ENCODE results near the gene MORN1. TPM values are rescaled to one million over a fixed set of nuclear protein-coding genes. Genes with fewer than 3 reads are reported as not detected.

Gene MORN1
- total RNA-seq, 3 donors from 2014 or later: 6.4 to 7.0 (median 6.7) TPM

- peaks cover 90% of the 10 kb centered on the region for H3K4me1 Mint-ChIP-seq (ENCODE audit: low read depth)
- no peaks in the 10 kb centered on the region for H3K27me3 Mint-ChIP-seq (ENCODE audit: low read depth)
- ATAC-seq (no peak), DNase-seq (no peak)
- H3K4me3 Mint-ChIP-seq: no peak overlapping the region
- H3K9me3 Mint-ChIP-seq: no peaks in the 10 kb centered on the region
- no peaks in the 10 kb centered on the region for H3K36me3 Mint-ChIP-seq (ENCODE audit: insufficient read depth)
Observed at GRCh38 chr1:2292725-2293450, 98.5 kb downstream of the MORN1 start.

DNA sequence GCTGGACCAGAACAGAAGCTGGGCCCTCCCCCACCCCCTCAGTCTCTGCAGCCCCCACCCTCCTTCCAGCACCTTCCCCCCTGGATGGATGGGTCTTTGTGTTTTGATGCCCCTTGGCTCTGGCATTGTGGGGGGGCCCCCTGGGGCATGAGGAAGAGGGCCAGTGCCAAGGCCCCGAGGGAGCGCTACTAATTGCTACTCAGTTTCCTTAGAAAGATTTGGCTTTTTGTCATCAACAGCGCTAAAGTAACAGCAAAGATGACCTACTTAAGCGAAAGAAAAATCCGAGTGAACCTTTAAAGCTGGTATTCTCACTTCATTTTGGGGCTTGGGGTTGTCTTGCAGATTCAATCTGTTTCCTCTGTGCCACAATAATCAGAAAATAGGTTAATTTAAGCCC lies 99.8 kb downstream of the MORN1 start:
- Mint-ChIP-seq H3K9me3 (no peaks in the 10 kb centered on the region), H3K4me3 (peak overlapping the region; percentile 58), H3K36me3 (ENCODE audit: insufficient read depth) (peaks cover 2% of the 10 kb centered on the region), H3K27me3 (ENCODE audit: low read depth) (no peaks in the 10 kb centered on the region), H3K4me1 (ENCODE audit: low read depth) (peaks cover 88% of the 10 kb centered on the region)
- DNase-seq (no peak), ATAC-seq (no peak)

- DNase-seq (peak; percentile 81), ATAC-seq (peak; percentile 88 to 92)
- Mint-ChIP-seq H3K4me1 (ENCODE audit: low read depth) (peaks cover 87% of the 10 kb centered on the region), H3K36me3 (ENCODE audit: insufficient read depth) (peaks cover 2% of the 10 kb centered on the region), H3K27me3 (ENCODE audit: low read depth) (no peaks in the 10 kb centered on the region), H3K9me3 (no peaks in the 10 kb centered on the region), H3K4me3 (peak overlapping the region; percentile 83)
Observed at GRCh38 chr1:2290595-2291510, 100.5 kb downstream of the MORN1 start.

GRCh38 chr1:2290171-2290578 lies 101.2 kb downstream of the MORN1 start:
- ATAC-seq: peak; percentile 42 to 45
- no peaks in the 10 kb centered on the region for H3K9me3 Mint-ChIP-seq
- no peaks in the 10 kb centered on the region for H3K27me3 Mint-ChIP-seq (ENCODE audit: low read depth)
- H3K4me1 Mint-ChIP-seq (ENCODE audit: low read depth): peaks cover 81% of the 10 kb centered on the region
- H3K4me3 Mint-ChIP-seq: peak overlapping the region; percentile 83
- peaks cover 2% of the 10 kb centered on the region for H3K36me3 Mint-ChIP-seq (ENCODE audit: insufficient read depth)
- DNase-seq: no peak

DNA sequence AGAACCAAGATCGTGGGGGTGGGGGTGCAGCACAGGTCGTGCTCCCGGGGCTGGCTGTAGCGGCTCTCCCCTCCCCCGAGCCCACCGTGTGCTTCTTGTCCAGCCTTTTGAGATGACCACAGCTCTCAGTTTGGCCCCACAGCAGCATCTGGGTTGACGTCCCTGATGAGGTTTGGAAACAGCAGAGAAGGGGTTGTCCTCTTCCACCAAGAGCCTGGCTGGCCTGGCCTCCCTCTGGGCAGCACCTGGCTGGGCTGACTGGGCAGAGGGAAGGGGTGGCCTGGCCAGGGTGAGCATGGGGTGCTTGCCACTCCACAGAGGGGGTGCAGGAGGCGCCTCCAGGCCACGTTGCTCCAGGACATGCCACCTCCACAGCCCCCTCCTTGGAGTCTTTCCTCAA lies 101.7 kb downstream of the MORN1 start:
- Mint-ChIP-seq H3K36me3 (ENCODE audit: insufficient read depth) (peaks cover 2% of the 10 kb centered on the region), H3K4me3 (peak overlapping the region; percentile 83), H3K27me3 (ENCODE audit: low read depth) (no peaks in the 10 kb centered on the region), H3K9me3 (no peaks in the 10 kb centered on the region), H3K4me1 (ENCODE audit: low read depth) (peaks cover 82% of the 10 kb centered on the region)
- no peak for DNase-seq
- ATAC-seq: no peak

DNA sequence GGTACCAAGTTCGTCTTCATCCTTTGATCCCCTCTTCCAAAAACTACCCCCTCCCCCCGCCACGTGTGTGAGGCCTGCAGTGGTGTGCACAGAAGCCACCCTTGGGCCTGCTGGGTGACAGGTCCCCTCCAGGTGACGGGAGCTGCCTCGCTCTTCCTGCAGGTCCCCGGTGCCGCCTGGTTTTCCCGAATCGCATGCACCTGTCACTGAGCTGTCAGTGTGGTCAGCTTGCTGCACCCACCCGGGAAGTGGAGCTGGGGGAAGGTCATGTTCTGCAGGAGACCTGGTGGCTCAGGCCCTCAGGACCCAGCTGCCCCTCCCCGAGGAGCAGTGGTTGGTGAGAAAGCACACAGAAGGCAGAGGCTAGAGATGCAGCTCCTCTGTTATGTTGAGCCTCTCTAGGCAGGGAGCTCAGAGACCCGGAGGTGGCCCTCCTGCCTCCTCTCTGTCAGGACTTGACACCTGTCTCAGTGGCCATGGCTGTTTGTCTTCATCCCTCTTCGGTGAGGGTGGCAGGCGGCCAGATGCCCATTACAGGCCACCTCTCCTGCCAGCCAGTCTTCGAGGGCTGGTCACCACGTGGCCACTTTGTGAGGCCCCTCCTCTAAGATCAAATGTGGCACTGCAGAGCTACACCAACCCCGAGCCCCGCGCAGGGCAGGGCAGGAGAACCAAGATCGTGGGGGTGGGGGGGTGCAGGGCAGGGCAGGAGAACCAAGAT lies 102.4 kb downstream of the MORN1 start:
- H3K4me3 Mint-ChIP-seq: peak overlapping the region; percentile 6
- H3K9me3 Mint-ChIP-seq: no peaks in the 10 kb centered on the region
- ATAC-seq: no peak
- no peaks in the 10 kb centered on the region for H3K27me3 Mint-ChIP-seq (ENCODE audit: low read depth)
- peaks cover 77% of the 10 kb centered on the region for H3K4me1 Mint-ChIP-seq (ENCODE audit: low read depth)
- DNase-seq: no peak
- peaks cover 2% of the 10 kb centered on the region for H3K36me3 Mint-ChIP-seq (ENCODE audit: insufficient read depth)

DNA sequence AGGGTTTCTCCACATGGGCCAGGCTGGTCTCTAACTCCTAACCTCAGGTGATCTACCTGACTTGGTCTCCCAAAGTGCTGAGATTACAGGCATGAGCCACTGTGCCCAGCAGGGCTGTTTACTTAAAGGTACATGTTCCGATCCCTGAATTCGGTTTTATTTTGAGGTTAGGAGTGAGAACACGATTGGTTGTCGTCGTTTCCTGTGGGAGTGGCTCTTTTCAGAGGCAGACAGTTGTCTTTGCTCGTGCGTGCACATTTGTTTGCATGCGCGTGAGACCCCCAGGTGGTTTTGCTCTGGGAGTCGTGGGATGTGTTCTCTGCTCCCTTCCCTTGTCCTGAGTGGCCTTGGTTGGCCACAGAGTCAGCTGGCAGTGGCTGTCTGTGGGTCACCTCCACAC lies 103.0 kb downstream of the MORN1 start:
- Mint-ChIP-seq H3K4me3 (peak overlapping the region; percentile 19), H3K9me3 (no peaks in the 10 kb centered on the region), H3K4me1 (ENCODE audit: low read depth) (peaks cover 70% of the 10 kb centered on the region), H3K36me3 (ENCODE audit: insufficient read depth) (peaks cover 2% of the 10 kb centered on the region), H3K27me3 (ENCODE audit: low read depth) (no peaks in the 10 kb centered on the region)
- ATAC-seq (no peak), DNase-seq (no peak)

- Mint-ChIP-seq H3K9me3 (no peaks in the 10 kb centered on the region), H3K27me3 (ENCODE audit: low read depth) (no peaks in the 10 kb centered on the region), H3K4me3 (no peak overlapping the region), H3K4me1 (ENCODE audit: low read depth) (peaks cover 63% of the 10 kb centered on the region), H3K36me3 (ENCODE audit: insufficient read depth) (peaks cover 2% of the 10 kb centered on the region)
- DNase-seq (no peak), ATAC-seq (no peak)
Observed at GRCh38 chr1:2287649-2288048, 103.7 kb downstream of the MORN1 start.

DNA sequence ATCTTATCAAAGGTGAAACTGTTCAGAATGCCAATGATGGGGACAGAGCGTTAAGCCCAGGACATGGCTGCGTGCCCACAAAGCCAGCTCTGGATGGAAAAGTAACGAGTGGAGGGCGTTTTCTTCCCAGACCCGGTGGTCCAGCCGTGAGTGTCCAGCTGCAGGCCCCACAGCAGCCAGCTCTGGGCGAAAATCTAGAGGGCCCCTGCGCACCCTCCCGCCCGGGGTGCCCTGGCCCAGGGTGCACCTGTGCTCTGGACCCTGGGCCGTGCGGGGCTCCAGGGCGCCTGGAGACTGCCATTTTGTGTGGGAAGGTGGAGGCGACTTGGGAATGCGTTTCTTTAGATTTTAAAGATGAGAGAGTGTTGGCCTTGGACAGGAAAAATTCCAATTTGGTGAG lies 104.4 kb downstream of the MORN1 start:
- Mint-ChIP-seq H3K36me3 (ENCODE audit: insufficient read depth) (peaks cover 2% of the 10 kb centered on the region), H3K4me1 (ENCODE audit: low read depth) (peaks cover 56% of the 10 kb centered on the region), H3K9me3 (no peaks in the 10 kb centered on the region), H3K4me3 (no peak overlapping the region), H3K27me3 (ENCODE audit: low read depth) (no peaks in the 10 kb centered on the region)
- ATAC-seq: no peak
- DNase-seq: no peak

DNA sequence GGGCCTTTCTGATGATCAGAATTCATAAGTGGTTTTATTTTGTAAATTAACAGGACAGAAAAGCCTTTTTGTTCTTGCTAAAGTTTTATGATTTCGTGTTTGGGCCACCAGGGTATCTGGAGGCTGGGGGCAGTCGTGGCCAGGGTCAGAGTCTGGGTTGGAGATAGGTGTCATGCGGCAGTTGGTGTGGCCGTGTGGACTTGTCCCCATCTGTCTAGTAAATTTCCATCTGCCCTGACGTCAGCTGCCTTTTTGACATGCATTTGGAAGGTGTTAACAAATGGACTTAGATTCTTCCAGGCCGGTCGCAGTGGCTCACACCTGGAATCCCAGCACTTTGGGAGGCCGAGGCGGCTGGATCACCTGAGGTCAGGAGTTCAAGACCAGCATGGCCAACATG lies 106.4 kb downstream of the MORN1 start:
- peaks cover 36% of the 10 kb centered on the region for H3K4me1 Mint-ChIP-seq (ENCODE audit: low read depth)
- DNase-seq: no peak
- H3K9me3 Mint-ChIP-seq: no peaks in the 10 kb centered on the region
- no peaks in the 10 kb centered on the region for H3K27me3 Mint-ChIP-seq (ENCODE audit: low read depth)
- no peak for ATAC-seq
- peaks cover 2% of the 10 kb centered on the region for H3K36me3 Mint-ChIP-seq (ENCODE audit: insufficient read depth)
- H3K4me3 Mint-ChIP-seq: no peak overlapping the region

DNA sequence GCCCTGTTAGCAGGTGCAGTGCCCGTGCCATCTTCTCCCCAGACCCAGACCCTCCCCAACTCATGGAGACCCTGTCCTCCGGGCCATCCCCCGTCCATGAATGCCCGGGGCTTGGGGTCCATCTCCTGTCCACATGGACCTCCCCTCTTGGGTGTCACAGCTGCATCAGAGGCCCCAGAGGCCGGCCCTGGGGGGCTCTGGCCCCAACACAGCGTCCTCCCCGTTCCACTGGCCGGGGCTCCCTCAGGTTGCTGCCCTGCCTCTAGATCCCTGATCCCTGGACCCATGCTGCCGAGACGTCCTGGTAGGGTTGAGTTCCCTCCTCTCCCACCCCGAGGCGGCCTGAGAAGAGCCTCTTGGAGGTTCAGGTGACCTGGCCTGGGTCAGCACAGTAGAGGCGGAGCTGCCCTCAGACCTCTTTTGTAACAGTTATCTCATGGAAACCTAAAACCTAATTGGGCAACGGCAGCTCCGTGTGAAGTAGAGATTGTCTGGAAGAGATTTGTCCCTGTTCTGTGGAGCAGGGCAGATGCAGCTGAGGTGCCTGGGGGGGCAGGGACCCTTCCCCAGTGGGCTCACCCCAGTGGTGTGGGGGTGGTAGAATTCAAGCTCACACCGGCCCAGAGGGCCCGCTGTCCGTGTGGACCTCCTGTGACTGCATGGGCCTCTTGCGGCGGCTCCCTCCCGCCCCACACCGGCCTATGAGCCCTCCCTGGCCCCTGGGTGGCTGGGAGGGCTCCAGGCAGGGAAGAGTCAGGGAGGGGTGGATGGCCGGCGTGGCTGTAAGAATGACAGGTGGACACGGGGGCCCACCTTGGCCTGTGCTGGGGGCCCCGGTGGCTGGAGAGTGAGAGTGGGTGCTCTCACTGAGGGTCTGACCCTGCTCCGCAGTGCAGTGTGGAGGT lies 107.1 kb downstream of the MORN1 start:
- peaks cover 32% of the 10 kb centered on the region for H3K4me1 Mint-ChIP-seq (ENCODE audit: low read depth)
- no peak overlapping the region for H3K4me3 Mint-ChIP-seq
- DNase-seq (no peak), ATAC-seq (no peak)
- no peaks in the 10 kb centered on the region for H3K27me3 Mint-ChIP-seq (ENCODE audit: low read depth)
- H3K36me3 Mint-ChIP-seq (ENCODE audit: insufficient read depth): peaks cover 2% of the 10 kb centered on the region
- no peaks in the 10 kb centered on the region for H3K9me3 Mint-ChIP-seq

GRCh38 chr1:2283371-2283990 lies 107.9 kb downstream of the MORN1 start:
- H3K36me3 Mint-ChIP-seq (ENCODE audit: insufficient read depth): peaks cover 2% of the 10 kb centered on the region
- H3K27me3 Mint-ChIP-seq (ENCODE audit: low read depth): no peaks in the 10 kb centered on the region
- peaks cover 26% of the 10 kb centered on the region for H3K4me1 Mint-ChIP-seq (ENCODE audit: low read depth)
- DNase-seq (no peak), ATAC-seq (no peak)
- no peaks in the 10 kb centered on the region for H3K9me3 Mint-ChIP-seq
- no peak overlapping the region for H3K4me3 Mint-ChIP-seq

DNA sequence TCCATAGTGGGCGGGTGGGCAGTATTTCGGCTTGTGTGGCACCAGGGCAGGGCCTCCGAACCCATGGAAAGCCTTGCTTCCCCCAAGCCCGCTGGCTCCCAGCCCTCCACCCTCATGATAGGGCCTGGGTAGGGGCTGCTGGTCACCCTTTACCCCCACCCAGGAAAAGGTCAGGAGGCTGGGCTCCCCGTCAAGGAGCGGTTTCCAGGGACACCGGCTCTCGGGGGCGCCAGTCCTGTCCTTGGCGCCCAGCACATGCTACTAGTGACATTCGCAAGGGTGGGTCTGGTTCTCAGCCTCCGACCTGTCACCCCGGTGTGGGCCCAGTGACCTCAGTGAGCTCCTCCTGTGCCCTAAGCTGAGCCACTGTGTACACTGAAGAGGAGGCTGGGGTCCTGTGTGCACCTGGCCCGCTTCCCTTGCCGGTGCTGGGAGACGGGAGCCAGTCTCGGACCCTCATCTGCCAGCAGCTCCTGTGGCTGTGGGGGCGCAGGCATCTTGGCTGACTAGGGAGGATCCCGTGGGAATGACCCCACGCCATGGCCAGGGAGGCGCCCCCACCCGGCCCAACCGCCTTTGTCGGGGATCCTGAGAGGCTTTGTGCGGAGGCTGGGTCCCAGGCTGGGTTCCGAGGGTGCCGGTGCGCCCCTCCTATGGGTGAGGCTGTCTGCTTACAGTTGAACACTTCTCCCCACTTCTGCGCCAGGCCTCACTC lies 108.6 kb downstream of the MORN1 start:
- Mint-ChIP-seq H3K4me1 (ENCODE audit: low read depth) (peaks cover 20% of the 10 kb centered on the region), H3K9me3 (no peaks in the 10 kb centered on the region), H3K4me3 (no peak overlapping the region), H3K36me3 (ENCODE audit: insufficient read depth) (peaks cover 2% of the 10 kb centered on the region), H3K27me3 (ENCODE audit: low read depth) (no peaks in the 10 kb centered on the region)
- peak in 1 of 2 donors; percentile 30 for ATAC-seq
- no peak for DNase-seq

Measured in activated T-cell treated with anti-CD3 and anti-CD28 coated beads, Interleukin-2, amount 50 U/mL, for 4 hours (primary cell).